Activated T-helper 2 cell treated with anti-CD3 and anti-CD28 coated beads, Interferon-gamma antibody, Interleukin-2, Interleukin-4, amounts not matched to agents 10 μg/mL and 5 μg/mL and 100 μg/mL, durations not matched to agents 14 hours and 24 hours and 36 hours (primary cell): Measurements from ENCODE around the gene DDX59. TPM values are rescaled to one million over a fixed set of nuclear protein-coding genes. Genes with fewer than 3 reads are reported as not detected.

Source experiments
- DNase-seq: peaks from one replicate; pipeline ENCODE4 v3.0.0; 2021; ENCODE audit warnings: low spot score
- H3K27ac Mint-ChIP-seq: one replicate; pipeline ENCODE4 v1.8.0; 2021; ENCODE audit warnings: mixed read lengths
- H3K27me3 Mint-ChIP-seq: one replicate; pipeline ENCODE4 v1.8.0; 2021; ENCODE audit warnings: low read depth, mixed read lengths
- H3K36me3 Mint-ChIP-seq: one replicate; pipeline ENCODE4 v1.8.0; 2021; ENCODE audit warnings: low read depth, mixed read lengths
- H3K4me1 Mint-ChIP-seq: one replicate; pipeline ENCODE4 v1.8.0; 2021; ENCODE audit warnings: low read depth, mixed read lengths
- H3K4me3 Mint-ChIP-seq: one replicate; pipeline ENCODE4 v1.8.0; 2021; ENCODE audit warnings: low read depth, mild to moderate bottlenecking, moderate library complexity, mixed read lengths
- H3K9me3 Mint-ChIP-seq: one replicate; pipeline ENCODE4 v1.8.0; 2021; ENCODE audit warnings: mixed read lengths
- intact Hi-C: fragments of 100-400 bp; cut with micrococcal nuclease; formaldehyde crosslinking; loops from one replicate; pipeline ENCODE4 v1.15.1; 2023
- total RNA-seq: library from RNA; stranded (reverse); gene quantifications from 2 replicates; pipeline ENCODE4 v1.2.3, GENCODE V29; 2022

Gene DDX59
- total RNA-seq, 1 donor from 2014 or later: 20.4 TPM

DNA sequence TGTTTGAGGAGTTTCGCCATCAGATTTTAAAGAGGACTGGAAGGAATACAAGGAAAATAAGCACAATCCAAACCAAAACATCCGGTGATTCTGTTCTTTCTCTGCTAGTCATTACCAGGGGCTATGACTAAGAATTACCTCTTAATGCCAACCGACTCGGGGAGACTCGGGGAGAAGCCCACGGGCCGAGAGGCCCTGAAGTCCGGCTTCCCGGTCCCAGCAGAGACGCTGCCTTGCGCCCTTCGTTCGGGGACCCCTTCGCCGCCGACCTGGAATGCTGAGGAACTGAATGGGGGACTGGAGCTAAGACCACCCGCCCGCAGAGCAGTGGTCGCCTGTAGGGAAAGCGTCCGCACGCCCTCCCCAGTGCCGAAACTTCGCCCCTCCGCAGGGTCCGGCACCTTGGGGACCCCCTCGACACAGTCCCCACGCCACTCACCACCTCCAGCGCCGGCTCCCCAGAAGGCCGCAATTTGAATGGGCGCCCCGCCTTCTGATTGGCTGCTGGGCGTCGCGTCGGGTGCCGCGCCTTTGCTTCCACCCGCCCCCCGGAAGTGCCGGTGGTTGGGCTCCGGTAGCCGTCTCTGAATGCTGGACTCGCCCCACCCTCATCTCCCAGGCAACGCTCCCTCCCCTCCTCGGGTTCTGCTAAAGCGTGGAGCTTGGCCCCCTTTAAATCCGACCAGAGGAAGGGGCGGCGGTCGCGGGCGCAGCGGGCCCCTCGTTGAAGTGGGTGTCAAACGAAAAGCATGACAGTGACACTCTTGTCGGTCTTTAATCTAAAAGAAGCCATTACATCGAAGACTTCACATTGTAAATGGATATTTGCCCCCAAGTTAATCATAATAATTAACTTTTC, 49.2 kb downstream of the DDX59 start, which contains the start of gene KIF14:
Gene KIF14 (minus strand): TSS at position 479 of the 859 bp plus-strand sequence. CDS start 2,028 bp downstream, outside the sequence.
- peaks cover 47% of the 10 kb centered on the region for H3K4me1 Mint-ChIP-seq
- intact Hi-C loops: loop anchor here (1.0 to 10.0 kb wide), 4 partner anchors 50 to 494 kb away; partner anchors contain the start of gene CACNA1S
- DNase-seq: peak; percentile 92
- H3K9me3 Mint-ChIP-seq: no peaks in the 10 kb centered on the region
- H3K4me3 Mint-ChIP-seq: peak within 1 kb of the TSS; percentile 91
- H3K27me3 Mint-ChIP-seq: no peaks in the 10 kb centered on the region
- H3K36me3 Mint-ChIP-seq: peaks cover 37% of the 10 kb centered on the region
- H3K27ac Mint-ChIP-seq: peak within 1 kb of the TSS; percentile 87

DNA sequence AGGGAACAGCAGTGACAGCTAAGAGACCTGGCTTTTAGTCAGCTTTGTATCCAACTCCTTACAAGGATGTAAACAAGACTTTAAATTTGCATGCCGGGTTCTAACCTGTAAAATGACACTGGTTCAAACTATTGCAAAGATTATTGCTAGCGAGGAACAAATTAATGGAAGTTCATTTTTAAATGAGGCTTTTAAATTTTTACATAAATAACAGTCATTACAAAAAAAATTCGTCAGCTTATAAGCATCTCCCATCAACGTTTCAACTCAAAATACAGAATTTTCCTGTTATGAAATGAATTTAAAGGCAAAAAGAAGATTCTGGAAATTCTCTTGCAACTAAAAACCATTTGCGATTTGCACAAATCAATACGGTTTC, 49.8 kb downstream of the DDX59 start:
- no peaks in the 10 kb centered on the region for H3K27me3 Mint-ChIP-seq
- no peak for DNase-seq
- peaks cover 40% of the 10 kb centered on the region for H3K4me1 Mint-ChIP-seq
- H3K4me3 Mint-ChIP-seq: peak overlapping the region; percentile 91
- H3K9me3 Mint-ChIP-seq: no peaks in the 10 kb centered on the region
- H3K36me3 Mint-ChIP-seq: peaks cover 42% of the 10 kb centered on the region
- H3K27ac Mint-ChIP-seq: peak overlapping the region; percentile 87
- intact Hi-C loops: loop anchor here (1.0 to 10.0 kb wide), 4 partner anchors 50 to 495 kb away; partner anchors contain the start of gene CACNA1S

DNA sequence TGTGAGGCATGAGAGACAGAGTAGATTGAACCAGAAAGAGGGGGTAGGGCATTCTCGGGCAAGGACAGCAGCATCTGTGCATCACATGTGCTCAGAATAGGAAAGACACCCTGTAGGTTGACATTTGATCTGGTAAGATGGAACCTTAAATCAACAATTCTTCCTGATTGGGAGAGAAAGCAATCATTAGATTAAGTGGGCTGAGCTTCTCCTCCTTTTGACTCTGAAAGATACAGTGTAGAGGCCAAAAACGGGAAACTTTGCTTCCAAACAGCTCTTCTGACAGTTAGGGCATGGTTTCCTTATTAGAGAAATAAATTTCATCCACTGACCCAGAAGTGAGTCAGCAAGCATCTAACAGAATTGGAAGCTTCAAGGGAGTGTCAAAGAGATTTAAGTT, 58.9 kb downstream of the DDX59 start:
- intact Hi-C loops: no loop called here
- no peak for DNase-seq
- peaks cover 47% of the 10 kb centered on the region for H3K36me3 Mint-ChIP-seq

DNA sequence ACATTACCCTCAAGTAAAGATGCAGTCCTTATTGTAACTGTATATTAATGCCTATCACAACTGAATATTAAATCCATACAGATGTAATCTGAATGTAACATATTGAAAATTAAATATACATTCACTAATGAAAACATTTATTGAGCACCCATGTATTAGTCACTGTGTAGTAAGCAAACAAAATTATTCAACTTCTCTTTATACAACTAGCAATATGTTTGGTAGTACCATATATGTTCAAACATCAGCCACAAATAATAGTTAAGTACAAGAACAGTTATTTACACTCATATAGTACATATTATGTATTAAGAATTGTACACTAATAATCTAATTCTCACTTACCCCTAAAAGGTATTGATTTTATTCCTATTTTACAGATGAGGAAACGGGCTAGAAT, 67.1 kb downstream of the DDX59 start:
- DNase-seq: no peak
- Mint-ChIP-seq H3K4me1 (peaks cover 3% of the 10 kb centered on the region), H3K27me3 (no peaks in the 10 kb centered on the region), H3K27ac (no peak overlapping the region), H3K36me3 (peaks cover 57% of the 10 kb centered on the region), H3K9me3 (no peaks in the 10 kb centered on the region), H3K4me3 (no peak overlapping the region)
- intact Hi-C loops: no loop called here

More for the DNA sequence above, 58.9 kb downstream of the DDX59 start:
- H3K27me3 Mint-ChIP-seq: no peaks in the 10 kb centered on the region
- H3K4me1 Mint-ChIP-seq: peaks cover 4% of the 10 kb centered on the region
- no peaks in the 10 kb centered on the region for H3K9me3 Mint-ChIP-seq
- no peak overlapping the region for H3K4me3 Mint-ChIP-seq
- H3K27ac Mint-ChIP-seq: no peak overlapping the region

Other genes with a start within 250 kb of the DDX59 start
- gene KIF14, start 49.2 kb downstream of the DDX59 start, total RNA-seq: 13.8 and 14.9 TPM in 2 replicates
- 0.52 and 0.97 TPM in 2 replicates for gene CAMSAP2, start 69.0 kb upstream of the DDX59 start, total RNA-seq
- not detected in 2 replicates for gene GPR25, start 203.1 kb upstream of the DDX59 start, total RNA-seq
- not detected in 2 replicates for gene INAVA, start 225.0 kb upstream of the DDX59 start, total RNA-seq